Vagina (tissue), 2 donors: ENCODE measurements around the gene GGTLC2. TPM values are rescaled to one million over a fixed set of nuclear protein-coding genes. Genes with fewer than 3 reads are reported as not detected.
"Not testable (repeated sequence)": the region's sequence is repeated elsewhere in the genome, so short reads cannot be mapped to it uniquely, and the experiment has no call there.

Experiments
- DNase-seq, 2 donors: peaks; one replicate each; pipeline ENCODE4 v3.0.0-alpha.2; 2017; ENCODE audit errors: extremely low spot score in 2 of 2
- H3K27ac ChIP-seq: fragments of 200-600 bp; sonication (generic); one replicate; pipeline ENCODE4 v1.5.1; 2019
- H3K27me3 ChIP-seq: fragments of 200-600 bp; sonication (generic); one replicate; pipeline ENCODE4 v1.5.1; 2019
- H3K36me3 ChIP-seq, 2 donors: fragments of 200-600 bp; sonication (generic); one replicate each; pipeline ENCODE4 v1.5.1; 2017 to 2019
- H3K4me1 ChIP-seq: fragments of 200-600 bp; sonication (generic); one replicate; pipeline ENCODE4 v1.5.1; 2019
- H3K4me3 ChIP-seq, 2 donors: fragments of 200-600 bp; sonication (generic); 1 replicate in 1 of 2; 2 replicates in 1 of 2; pipeline ENCODE4 v1.5.1; 2016 to 2019
- H3K9me3 ChIP-seq: fragments of 200-600 bp; sonication (generic); one replicate; pipeline ENCODE4 v1.5.1; 2019
- CTCF ChIP-seq, 3 experiments: fragments of 450-650 bp in 2 of 3; fragments of 200-600 bp in 1 of 3; sonication (generic) in 1 of 3; IDR thresholded peaks; one replicate each; pipeline ENCODE4 v1.5.1; 2017 to 2019; ENCODE audit warnings: antibody characterized with exemption in 3 of 3, mild to moderate bottlenecking in 2 of 3, moderate library complexity in 2 of 3
- POLR2A ChIP-seq, 2 donors: fragments of 450-650 bp; IDR thresholded peaks; one replicate each; pipeline ENCODE4 v1.6.1; 2017; ENCODE audit warnings: antibody characterized with exemption in 2 of 2, mild to moderate bottlenecking in 2 of 2, moderate library complexity in 2 of 2
- POLR2AphosphoS5 ChIP-seq, 2 donors: sonication (generic); formaldehyde crosslinking; IDR thresholded peaks; one replicate each; pipeline ENCODE4 v1.9.0; 2017; ENCODE audit warnings: antibody characterized with exemption in 2 of 2, mild to moderate bottlenecking in 2 of 2, low read depth in 1 of 2; ENCODE audit not compliant: insufficient read depth in 1 of 2
- intact Hi-C: fragments of 100-400 bp; cut with DNase I; formaldehyde crosslinking; loops from one replicate; pipeline ENCODE4 v1.15.1; 2023
- total RNA-seq: library from RNA; depleted of rRNA; stranded (reverse); fragments of >200 nt; gene quantifications from one replicate; pipeline ENCODE4 v1.2.3, GENCODE V29; 2016

GGTLC2 gene
- total RNA-seq, 1 donor from 2014 or later, result not detected

GRCh38 chr22:22603470-22603947, 40.9 kb upstream of the GGTLC2 start:
- no peak overlapping the region for H3K27ac ChIP-seq
- no peaks in the 10 kb centered on the region for H3K4me1 ChIP-seq
- no peaks in the 10 kb centered on the region for H3K27me3 ChIP-seq
- H3K4me3 ChIP-seq, result no peak overlapping the region
- no peaks in the 10 kb centered on the region for H3K36me3 ChIP-seq
- TF ChIP-seq CTCF (IDR thresholded peaks at IDR 0.05), result no peak
- H3K9me3 ChIP-seq, result no peaks in the 10 kb centered on the region
- intact Hi-C loops, result no loop called here
- DNase-seq, result no peak

GRCh38 chr22:22604326-22605073, 39.9 kb upstream of the GGTLC2 start:
- Histone ChIP-seq H3K27me3 (no peaks in the 10 kb centered on the region), H3K4me1 (no peaks in the 10 kb centered on the region), H3K36me3 (no peaks in the 10 kb centered on the region), H3K9me3 (no peaks in the 10 kb centered on the region), H3K4me3 (no peak overlapping the region), H3K27ac (no peak overlapping the region)
- no peak for DNase-seq
- intact Hi-C loops, result no loop called here
- TF ChIP-seq POLR2A (IDR thresholded peaks at IDR 0.05) (no peak), POLR2AphosphoS5 (IDR thresholded peaks at IDR 0.05; ENCODE audit: insufficient read depth in 1 of 2, low read depth in 1 of 2) (no peak), CTCF (IDR thresholded peaks at IDR 0.05) (no peak)

- Histone ChIP-seq H3K36me3 (no peaks in the 10 kb centered on the region), H3K9me3 (no peaks in the 10 kb centered on the region), H3K4me1 (no peaks in the 10 kb centered on the region), H3K27ac (no peak overlapping the region), H3K4me3 (no peak overlapping the region), H3K27me3 (no peaks in the 10 kb centered on the region)
- TF ChIP-seq CTCF (IDR thresholded peaks at IDR 0.05), result no peak
- no peak for TF ChIP-seq POLR2A (IDR thresholded peaks at IDR 0.05)
- TF ChIP-seq POLR2AphosphoS5 (IDR thresholded peaks at IDR 0.05; ENCODE audit: insufficient read depth in 1 of 2, low read depth in 1 of 2), result no peak
- DNase-seq, result no peak
- intact Hi-C loops, result no loop called here
Observed at GRCh38 chr22:22605074-22605404, 39.4 kb upstream of the GGTLC2 start.

GRCh38 chr22:22608022-22608421, 36.4 kb upstream of the GGTLC2 start:
- H3K4me1 ChIP-seq, DNase-seq, H3K27ac ChIP-seq, intact Hi-C loops, H3K9me3 ChIP-seq, H3K27me3 ChIP-seq, H3K36me3 ChIP-seq, H3K4me3 ChIP-seq: not testable (repeated sequence)

GRCh38 chr22:22609291-22609690, 35.1 kb upstream of the GGTLC2 start:
- Histone ChIP-seq H3K27ac (no peak overlapping the region), H3K4me1 (no peaks in the 10 kb centered on the region), H3K9me3 (no peaks in the 10 kb centered on the region), H3K4me3 (no peak overlapping the region), H3K27me3 (no peaks in the 10 kb centered on the region), H3K36me3 (no peaks in the 10 kb centered on the region)
- no peak for DNase-seq
- intact Hi-C loops, result no loop called here
- TF ChIP-seq POLR2AphosphoS5 (IDR thresholded peaks at IDR 0.05; ENCODE audit: insufficient read depth in 1 of 2, low read depth in 1 of 2) (no peak), CTCF (IDR thresholded peaks at IDR 0.05) (no peak), POLR2A (IDR thresholded peaks at IDR 0.05) (no peak)
